ENCODE results near the gene KLF7. TPM values are rescaled to one million over a fixed set of nuclear protein-coding genes. Genes with fewer than 3 reads are reported as not detected.
A peak's percentile ranks its signal among the peaks of the same experiment; 100 is the strongest.

Gene KLF7
- total RNA-seq, 1 donor from 2014 or later: 323 TPM

DNA sequence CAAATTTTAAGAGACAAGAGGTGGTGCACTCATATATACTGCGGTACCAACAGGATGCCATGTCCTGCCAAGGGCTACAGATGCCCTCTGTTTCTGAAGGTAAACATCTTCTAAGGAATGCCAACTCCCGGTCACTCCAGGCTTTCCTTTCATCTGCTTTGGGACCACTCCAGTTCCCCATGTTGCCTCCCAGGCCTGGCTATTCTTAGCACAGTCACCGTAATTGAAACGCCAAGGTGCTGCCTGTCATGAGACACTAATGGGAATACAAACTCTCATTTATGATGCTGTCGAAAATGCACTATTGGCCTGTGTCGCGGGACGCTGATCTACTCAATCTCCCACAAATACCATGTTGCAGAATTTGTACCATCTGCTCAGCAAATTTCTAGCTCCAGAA lies 79.6 kb downstream of the KLF7 start:
- Mint-ChIP-seq H3K27ac (ENCODE audit: unreplicated experiment) (peak overlapping the region; percentile 87), H3K4me3 (ENCODE audit: unreplicated experiment) (peak overlapping the region; percentile 80)

GRCh38 chr2:207085110-207085509 lies 80.6 kb downstream of the KLF7 start:
- Mint-ChIP-seq H3K36me3 (ENCODE audit: unreplicated experiment) (peaks cover 18% of the 10 kb centered on the region), H3K4me3 (ENCODE audit: unreplicated experiment) (peak overlapping the region; percentile 28), H3K9me3 (ENCODE audit: unreplicated experiment) (peaks cover 33% of the 10 kb centered on the region), H3K4me1 (ENCODE audit: low read depth, unreplicated experiment) (peaks cover 67% of the 10 kb centered on the region), H3K27me3 (ENCODE audit: unreplicated experiment) (peaks cover 37% of the 10 kb centered on the region), H3K27ac (ENCODE audit: unreplicated experiment) (no peak overlapping the region)
- TF ChIP-seq, protein P1, sequence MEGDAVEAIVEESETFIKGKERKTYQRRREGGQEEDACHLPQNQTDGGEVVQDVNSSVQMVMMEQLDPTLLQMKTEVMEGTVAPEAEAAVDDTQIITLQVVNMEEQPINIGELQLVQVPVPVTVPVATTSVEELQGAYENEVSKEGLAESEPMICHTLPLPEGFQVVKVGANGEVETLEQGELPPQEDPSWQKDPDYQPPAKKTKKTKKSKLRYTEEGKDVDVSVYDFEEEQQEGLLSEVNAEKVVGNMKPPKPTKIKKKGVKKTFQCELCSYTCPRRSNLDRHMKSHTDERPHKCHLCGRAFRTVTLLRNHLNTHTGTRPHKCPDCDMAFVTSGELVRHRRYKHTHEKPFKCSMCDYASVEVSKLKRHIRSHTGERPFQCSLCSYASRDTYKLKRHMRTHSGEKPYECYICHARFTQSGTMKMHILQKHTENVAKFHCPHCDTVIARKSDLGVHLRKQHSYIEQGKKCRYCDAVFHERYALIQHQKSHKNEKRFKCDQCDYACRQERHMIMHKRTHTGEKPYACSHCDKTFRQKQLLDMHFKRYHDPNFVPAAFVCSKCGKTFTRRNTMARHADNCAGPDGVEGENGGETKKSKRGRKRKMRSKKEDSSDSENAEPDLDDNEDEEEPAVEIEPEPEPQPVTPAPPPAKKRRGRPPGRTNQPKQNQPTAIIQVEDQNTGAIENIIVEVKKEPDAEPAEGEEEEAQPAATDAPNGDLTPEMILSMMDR (IDR thresholded peaks at IDR 0.05; ENCODE audit: partially characterized antibody, unreplicated experiment): no peak
- no peak for DNase-seq

More for the DNA sequence above, 79.6 kb downstream of the KLF7 start:
- TF ChIP-seq, protein P1 (IDR thresholded peaks at IDR 0.05; ENCODE audit: partially characterized antibody, unreplicated experiment): no peak
- peaks cover 8% of the 10 kb centered on the region for H3K36me3 Mint-ChIP-seq (ENCODE audit: unreplicated experiment)
- peaks cover 28% of the 10 kb centered on the region for H3K9me3 Mint-ChIP-seq (ENCODE audit: unreplicated experiment)
- DNase-seq: no peak
- peaks cover 30% of the 10 kb centered on the region for H3K27me3 Mint-ChIP-seq (ENCODE audit: unreplicated experiment)
- peaks cover 77% of the 10 kb centered on the region for H3K4me1 Mint-ChIP-seq (ENCODE audit: low read depth, unreplicated experiment)

DNA sequence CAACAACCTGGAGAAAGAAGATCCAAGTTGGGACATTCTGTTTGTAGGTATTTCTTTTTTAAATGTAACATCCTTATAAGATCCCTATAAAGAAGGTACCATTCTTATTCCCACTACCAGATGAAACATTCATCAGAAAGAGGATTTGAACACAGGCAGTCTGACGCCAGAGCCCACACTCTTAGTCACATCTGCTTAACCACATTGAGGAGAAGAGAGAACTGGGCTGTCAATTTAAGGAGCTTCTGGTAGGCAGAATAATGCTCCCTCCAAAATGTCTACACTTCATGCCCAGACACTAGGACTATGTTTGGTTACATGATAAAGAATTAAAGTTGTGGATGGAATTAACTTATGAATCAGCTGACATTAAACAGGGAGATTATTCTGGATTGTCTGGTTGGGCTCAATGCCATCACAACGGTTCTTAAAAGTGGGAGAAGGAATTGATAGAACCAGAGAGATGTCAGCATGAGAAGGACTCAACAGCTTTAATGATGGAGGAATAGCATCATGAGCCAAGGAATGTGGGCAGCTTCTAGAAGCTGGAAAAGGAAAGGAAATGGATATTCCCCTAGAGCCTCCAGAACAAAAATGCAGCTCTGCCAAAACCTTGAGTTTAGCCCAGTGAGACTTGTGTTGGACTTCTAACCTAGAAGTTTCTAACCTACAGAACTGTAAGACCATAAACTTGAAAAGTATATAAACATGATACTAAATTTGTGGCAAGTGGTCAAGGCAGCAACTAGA lies 82.2 kb downstream of the KLF7 start:
- TF ChIP-seq, protein P1 (IDR thresholded peaks at IDR 0.05; ENCODE audit: partially characterized antibody, unreplicated experiment): no peak
- H3K4me3 Mint-ChIP-seq (ENCODE audit: unreplicated experiment): peak overlapping the region; percentile 72
- no peak for DNase-seq
- peaks cover 39% of the 10 kb centered on the region for H3K27me3 Mint-ChIP-seq (ENCODE audit: unreplicated experiment)
- H3K27ac Mint-ChIP-seq (ENCODE audit: unreplicated experiment): peak overlapping the region; percentile 34
- H3K9me3 Mint-ChIP-seq (ENCODE audit: unreplicated experiment): peaks cover 35% of the 10 kb centered on the region
- peaks cover 22% of the 10 kb centered on the region for H3K36me3 Mint-ChIP-seq (ENCODE audit: unreplicated experiment)
- H3K4me1 Mint-ChIP-seq (ENCODE audit: low read depth, unreplicated experiment): peaks cover 61% of the 10 kb centered on the region

DNA sequence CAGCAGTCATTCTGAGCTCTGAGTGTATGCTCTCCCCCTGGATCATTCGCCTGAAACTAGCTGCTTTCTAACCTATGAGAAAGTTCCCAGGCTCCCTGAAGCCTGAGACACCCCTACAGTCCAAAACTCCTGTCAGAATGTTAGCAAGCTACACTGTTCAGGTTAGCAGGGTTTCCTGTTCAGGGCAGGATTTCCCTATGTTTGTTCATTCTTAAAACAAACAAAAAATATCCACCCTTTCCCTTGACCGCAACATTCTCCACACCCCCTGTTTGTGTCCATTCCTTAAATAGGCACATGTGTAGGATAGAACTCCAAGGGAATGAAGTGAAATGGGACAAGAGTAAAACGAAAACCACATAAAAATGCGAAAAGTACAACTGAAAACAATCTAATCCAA lies 83.1 kb downstream of the KLF7 start:
- Mint-ChIP-seq H3K27ac (ENCODE audit: unreplicated experiment) (peak overlapping the region; percentile 57), H3K27me3 (ENCODE audit: unreplicated experiment) (peaks cover 35% of the 10 kb centered on the region), H3K4me1 (ENCODE audit: low read depth, unreplicated experiment) (peaks cover 58% of the 10 kb centered on the region), H3K36me3 (ENCODE audit: unreplicated experiment) (peaks cover 22% of the 10 kb centered on the region), H3K4me3 (ENCODE audit: unreplicated experiment) (no peak overlapping the region), H3K9me3 (ENCODE audit: unreplicated experiment) (peaks cover 41% of the 10 kb centered on the region)
- TF ChIP-seq, protein P1 (IDR thresholded peaks at IDR 0.05; ENCODE audit: partially characterized antibody, unreplicated experiment): no peak
- DNase-seq: no peak

DNA sequence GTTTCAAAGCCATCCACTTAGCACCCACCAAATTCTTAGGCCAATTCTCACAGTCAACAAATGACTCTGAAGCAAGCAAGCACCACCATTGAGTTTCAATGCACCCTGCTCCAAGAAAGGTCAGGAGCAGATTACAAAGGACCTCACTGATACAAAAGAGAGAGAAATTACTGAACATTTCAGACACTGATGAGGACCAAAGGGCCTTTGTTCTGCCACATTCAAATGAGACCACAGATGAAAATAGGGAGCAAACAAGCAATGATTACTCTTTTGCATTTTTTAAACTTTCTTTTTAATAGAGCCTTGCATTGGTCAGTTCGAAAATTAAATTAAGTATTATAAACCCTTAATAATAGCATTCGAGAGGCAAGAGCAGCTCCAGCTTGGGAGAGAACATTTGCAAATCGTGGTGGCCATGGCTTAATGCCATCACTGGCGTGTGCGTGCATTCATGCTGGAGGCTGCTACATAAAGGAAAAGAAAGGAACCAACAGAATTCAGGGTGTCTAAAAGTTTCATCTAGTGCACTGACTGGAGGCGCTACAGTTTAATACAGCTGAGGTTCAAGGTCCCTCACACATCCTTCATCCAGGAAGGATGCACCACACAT lies 87.5 kb downstream of the KLF7 start:
- no peak for DNase-seq
- H3K36me3 Mint-ChIP-seq (ENCODE audit: unreplicated experiment): peaks cover 22% of the 10 kb centered on the region
- H3K27ac Mint-ChIP-seq (ENCODE audit: unreplicated experiment): peak overlapping the region; percentile 72
- peaks cover 66% of the 10 kb centered on the region for H3K4me1 Mint-ChIP-seq (ENCODE audit: low read depth, unreplicated experiment)
- peaks cover 29% of the 10 kb centered on the region for H3K27me3 Mint-ChIP-seq (ENCODE audit: unreplicated experiment)
- H3K4me3 Mint-ChIP-seq (ENCODE audit: unreplicated experiment): peak overlapping the region; percentile 59
- H3K9me3 Mint-ChIP-seq (ENCODE audit: unreplicated experiment): peaks cover 57% of the 10 kb centered on the region
- TF ChIP-seq, protein P1 (IDR thresholded peaks at IDR 0.05; ENCODE audit: partially characterized antibody, unreplicated experiment): no peak
